Fibroblast of peridontal ligament (primary cell): ENCODE measurements around the gene FMNL3.
"Not testable (repeated sequence)": the region's sequence is repeated elsewhere in the genome, so short reads cannot be mapped to it uniquely, and the experiment has no call there.

Experiments
- DNase-seq: peaks from one replicate; pipeline ENCODE4 v3.0.0-alpha.2; 2010; ENCODE audit errors: extremely low read depth

FMNL3 gene

GRCh38 chr12:49713952-49714351, 6.7 kb upstream of the FMNL3 start:
- not testable (repeated sequence) for DNase-seq

- DNase-seq = no peak
Observed at GRCh38 chr12:49708851-49709250, 1.6 kb upstream of the FMNL3 start.

GRCh38 chr12:49707812-49708147, 575 bp upstream of the FMNL3 start:
- no peak for DNase-seq

GRCh38 chr12:49706351-49707127, 666 bp downstream of the FMNL3 start:
- peak; percentile 53 for DNase-seq

GRCh38 chr12:49705479-49706134, 1.6 kb downstream of the FMNL3 start:
- peak; percentile 49 for DNase-seq

- peak; percentile 79 for DNase-seq
Observed at GRCh38 chr12:49703647-49704137, 3.5 kb downstream of the FMNL3 start.

GRCh38 chr12:49702676-49703215, 4.5 kb downstream of the FMNL3 start:
- peak; percentile 31 for DNase-seq

GRCh38 chr12:49702009-49702408, 5.2 kb downstream of the FMNL3 start:
- no peak for DNase-seq

- peak; percentile 43 for DNase-seq
Observed at GRCh38 chr12:49698619-49699545, 8.3 kb downstream of the FMNL3 start.

GRCh38 chr12:49697808-49698207, 9.4 kb downstream of the FMNL3 start:
- no peak for DNase-seq

- DNase-seq = no peak
Observed at GRCh38 chr12:49696723-49697122, 10.5 kb downstream of the FMNL3 start.

- peak; percentile 46 for DNase-seq
Observed at GRCh38 chr12:49693931-49694444, 13.2 kb downstream of the FMNL3 start.

GRCh38 chr12:49692851-49693250, 14.4 kb downstream of the FMNL3 start:
- no peak for DNase-seq

- DNase-seq = no peak
Observed at GRCh38 chr12:49689785-49690184, 17.4 kb downstream of the FMNL3 start.

GRCh38 chr12:49689237-49689636, 18.0 kb downstream of the FMNL3 start:
- DNase-seq = no peak

GRCh38 chr12:49687941-49688340, 19.3 kb downstream of the FMNL3 start:
- DNase-seq = no peak

- DNase-seq = peak; percentile 44
Observed at GRCh38 chr12:49684310-49684854, 22.8 kb downstream of the FMNL3 start.

GRCh38 chr12:49683599-49684309, 23.5 kb downstream of the FMNL3 start:
- no peak for DNase-seq

GRCh38 chr12:49680075-49680474, 27.1 kb downstream of the FMNL3 start:
- DNase-seq = no peak

GRCh38 chr12:49678711-49679110, 28.5 kb downstream of the FMNL3 start:
- no peak for DNase-seq

GRCh38 chr12:49675137-49675536, 32.1 kb downstream of the FMNL3 start:
- DNase-seq = peak; percentile 70
